GM21576 (cell line): ENCODE results near the gene FCAR.
"Not testable (repeated sequence)": the region's sequence is repeated elsewhere in the genome, so short reads cannot be mapped to it uniquely, and the experiment has no call there.

Experiments
- ATAC-seq: cut with Tn5 transposase; IDR thresholded peaks from one replicate; pipeline ENCODE4 v1.9.1; 2021; ENCODE audit warnings: mild to moderate bottlenecking, moderate library complexity; ENCODE audit not compliant: unreplicated experiment

FCAR gene

GRCh38 chr19:54893406-54893805, 19.4 kb downstream of the FCAR start:
- ATAC-seq = no peak

GRCh38 chr19:54894106-54894505, 20.1 kb downstream of the FCAR start:
- not testable (repeated sequence) for ATAC-seq

GRCh38 chr19:54896036-54896435, 22.0 kb downstream of the FCAR start:
- ATAC-seq = no peak

GRCh38 chr19:54898685-54899084, 24.6 kb downstream of the FCAR start:
- ATAC-seq = not testable (repeated sequence)

- not testable (repeated sequence) for ATAC-seq
Measured at GRCh38 chr19:54899646-54900045, 25.6 kb downstream of the FCAR start.

GRCh38 chr19:54901153-54901552, 27.1 kb downstream of the FCAR start:
- ATAC-seq = not testable (repeated sequence)

GRCh38 chr19:54902061-54902460, 28.0 kb downstream of the FCAR start:
- no peak for ATAC-seq

- ATAC-seq = no peak
Measured at GRCh38 chr19:54903303-54903702, 29.3 kb downstream of the FCAR start.

GRCh38 chr19:54904261-54904660, 30.2 kb downstream of the FCAR start:
- not testable (repeated sequence) for ATAC-seq

GRCh38 chr19:54905421-54905802, 31.4 kb downstream of the FCAR start:
- no peak for ATAC-seq

- ATAC-seq = no peak
Measured at GRCh38 chr19:54905803-54906511, 31.9 kb downstream of the FCAR start, which contains the start of gene NCR1. Gene NCR1 (plus strand): TSS chr19:54906148. CDS start chr19:54906188, 40 bp downstream.

GRCh38 chr19:54906819-54907218, 32.8 kb downstream of the FCAR start:
- ATAC-seq = no peak

- not testable (repeated sequence) for ATAC-seq
Measured at GRCh38 chr19:54907899-54908298, 33.9 kb downstream of the FCAR start.

- no peak for ATAC-seq
Measured at GRCh38 chr19:54916822-54917221, 42.8 kb downstream of the FCAR start.

GRCh38 chr19:54918499-54918898, 44.5 kb downstream of the FCAR start:
- no peak for ATAC-seq

GRCh38 chr19:54919646-54920563, 45.9 kb downstream of the FCAR start:
- ATAC-seq = not testable (repeated sequence)

- ATAC-seq = no peak
Measured at GRCh38 chr19:54921082-54921481, 47.0 kb downstream of the FCAR start.

- ATAC-seq = no peak
Measured at GRCh38 chr19:54923276-54923675, 49.2 kb downstream of the FCAR start.

GRCh38 chr19:54928299-54928698, 54.3 kb downstream of the FCAR start:
- ATAC-seq = no peak

- ATAC-seq = peak; percentile 49
Measured at GRCh38 chr19:54937926-54938325, 63.9 kb downstream of the FCAR start.

- ATAC-seq = no peak
Measured at GRCh38 chr19:54938906-54939305, 64.9 kb downstream of the FCAR start.

- not testable (repeated sequence) for ATAC-seq
Measured at GRCh38 chr19:54939538-54939937, 65.5 kb downstream of the FCAR start.
